Choroid plexus epithelial cell (primary cell): ENCODE measurements around the gene NBEAL2.
A peak's percentile ranks its signal among the peaks of the same experiment; 100 is the strongest.

ENCODE experiments used
- DNase-seq: peaks from one replicate; pipeline ENCODE4 v3.0.0-alpha.2; 2010; ENCODE audit warnings: low read depth
- H3K4me3 ChIP-seq: 2 replicates; pipeline ENCODE4 v1.5.1; 2011; ENCODE audit warnings: low read depth, mild to moderate bottlenecking, control low read depth, low read length, moderate library complexity
- TF ChIP-seq, protein P1 (sequence below): conservative IDR thresholded peaks from 2 replicates; pipeline ENCODE4 v1.5.1; 2011; ENCODE audit warnings: low read depth, mild to moderate bottlenecking, control low read depth, inconsistent platforms, low read length, moderate library complexity

The NBEAL2 gene

DNA sequence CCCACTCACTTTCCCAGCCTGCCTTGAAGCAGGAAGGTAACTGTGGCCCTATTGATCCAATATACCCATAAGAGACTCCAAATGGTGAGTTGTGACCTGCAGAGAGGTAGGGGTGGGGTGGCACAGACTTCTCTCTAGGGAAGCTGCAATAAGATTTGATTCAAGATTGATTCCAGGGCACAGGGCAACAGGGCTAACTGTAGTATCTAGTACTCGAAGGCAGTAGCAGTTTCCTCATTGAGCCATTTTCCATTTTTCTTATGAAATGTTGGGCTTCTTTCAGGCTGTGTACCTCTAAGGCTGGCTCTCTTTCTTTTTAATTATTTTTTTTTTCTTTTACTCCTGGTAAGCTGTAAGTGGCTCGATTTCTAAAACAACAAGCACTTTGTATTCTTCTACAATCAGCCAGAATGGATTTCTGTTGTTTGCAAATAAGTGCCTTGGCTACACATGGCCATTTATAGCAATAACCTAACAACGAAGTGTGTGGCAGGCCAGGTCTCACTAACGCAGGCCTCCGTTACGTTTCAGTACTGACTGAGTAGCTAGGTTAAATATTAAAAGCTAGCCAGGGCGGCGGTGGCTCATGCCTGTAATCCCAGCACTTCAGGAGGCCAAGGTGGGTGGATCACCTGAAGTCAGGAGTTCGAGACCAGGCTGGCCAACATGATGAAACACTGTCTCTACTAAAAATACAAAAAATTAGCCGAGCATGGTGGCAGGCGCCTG, 22.2 kb upstream of the NBEAL2 start:
- H3K4me3 ChIP-seq = no peak overlapping the region
- no peak for DNase-seq
- TF ChIP-seq, protein P1, sequence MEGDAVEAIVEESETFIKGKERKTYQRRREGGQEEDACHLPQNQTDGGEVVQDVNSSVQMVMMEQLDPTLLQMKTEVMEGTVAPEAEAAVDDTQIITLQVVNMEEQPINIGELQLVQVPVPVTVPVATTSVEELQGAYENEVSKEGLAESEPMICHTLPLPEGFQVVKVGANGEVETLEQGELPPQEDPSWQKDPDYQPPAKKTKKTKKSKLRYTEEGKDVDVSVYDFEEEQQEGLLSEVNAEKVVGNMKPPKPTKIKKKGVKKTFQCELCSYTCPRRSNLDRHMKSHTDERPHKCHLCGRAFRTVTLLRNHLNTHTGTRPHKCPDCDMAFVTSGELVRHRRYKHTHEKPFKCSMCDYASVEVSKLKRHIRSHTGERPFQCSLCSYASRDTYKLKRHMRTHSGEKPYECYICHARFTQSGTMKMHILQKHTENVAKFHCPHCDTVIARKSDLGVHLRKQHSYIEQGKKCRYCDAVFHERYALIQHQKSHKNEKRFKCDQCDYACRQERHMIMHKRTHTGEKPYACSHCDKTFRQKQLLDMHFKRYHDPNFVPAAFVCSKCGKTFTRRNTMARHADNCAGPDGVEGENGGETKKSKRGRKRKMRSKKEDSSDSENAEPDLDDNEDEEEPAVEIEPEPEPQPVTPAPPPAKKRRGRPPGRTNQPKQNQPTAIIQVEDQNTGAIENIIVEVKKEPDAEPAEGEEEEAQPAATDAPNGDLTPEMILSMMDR = no peak

DNA sequence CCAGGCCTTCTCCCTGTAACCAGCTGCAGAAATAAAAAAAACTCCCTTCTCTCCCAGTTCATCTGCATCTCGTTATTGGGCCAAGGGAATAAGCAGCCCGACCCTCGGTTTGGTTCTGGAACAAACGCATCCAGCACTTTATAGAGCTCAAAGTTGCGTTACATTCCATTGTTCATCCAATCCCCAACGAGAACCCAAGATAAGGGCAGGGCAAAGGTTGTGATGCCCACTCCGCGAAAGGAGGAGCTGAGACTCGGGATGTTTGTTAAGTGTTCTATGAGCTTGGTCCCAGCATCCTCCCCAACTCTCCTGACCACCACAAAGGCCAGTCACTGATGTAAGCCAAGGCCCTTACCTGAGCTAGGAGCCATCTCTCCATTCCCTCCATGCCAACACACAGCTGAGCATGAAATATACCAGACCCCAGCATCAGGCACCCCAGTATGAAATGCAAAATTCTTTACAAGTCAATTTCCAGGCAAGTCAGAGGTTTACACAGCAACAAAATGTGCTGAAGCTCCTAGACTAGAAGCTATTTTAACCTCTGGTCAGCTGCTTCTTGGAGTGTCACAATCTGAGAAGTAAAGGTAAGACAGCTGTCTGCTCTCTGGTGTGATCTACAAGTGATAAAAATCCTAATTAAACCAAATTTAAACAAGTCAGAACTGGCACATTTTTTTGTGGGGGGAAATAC, 20.9 kb upstream of the NBEAL2 start:
- TF ChIP-seq, protein P1 = no peak
- H3K4me3 ChIP-seq = no peak overlapping the region
- DNase-seq = peak; percentile 44

DNA sequence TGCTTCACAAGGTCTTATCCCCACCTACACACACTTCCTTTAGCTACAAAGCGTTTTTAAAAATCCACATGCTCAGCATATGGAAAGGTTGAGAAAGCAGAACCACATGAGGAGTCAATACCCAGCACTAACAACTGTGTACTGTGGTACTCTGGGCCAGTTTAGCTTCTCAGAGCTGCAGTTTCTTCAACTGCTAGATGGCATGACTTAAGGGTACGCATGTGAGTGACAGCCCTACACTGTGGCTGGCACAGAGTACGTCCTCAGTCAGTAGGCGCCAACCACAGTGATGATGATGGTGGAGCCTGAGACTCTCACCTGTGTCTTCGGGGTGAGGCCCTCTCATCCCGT, 20.3 kb upstream of the NBEAL2 start:
- TF ChIP-seq, protein P1 = no peak
- DNase-seq = peak; percentile 41
- no peak overlapping the region for H3K4me3 ChIP-seq

DNA sequence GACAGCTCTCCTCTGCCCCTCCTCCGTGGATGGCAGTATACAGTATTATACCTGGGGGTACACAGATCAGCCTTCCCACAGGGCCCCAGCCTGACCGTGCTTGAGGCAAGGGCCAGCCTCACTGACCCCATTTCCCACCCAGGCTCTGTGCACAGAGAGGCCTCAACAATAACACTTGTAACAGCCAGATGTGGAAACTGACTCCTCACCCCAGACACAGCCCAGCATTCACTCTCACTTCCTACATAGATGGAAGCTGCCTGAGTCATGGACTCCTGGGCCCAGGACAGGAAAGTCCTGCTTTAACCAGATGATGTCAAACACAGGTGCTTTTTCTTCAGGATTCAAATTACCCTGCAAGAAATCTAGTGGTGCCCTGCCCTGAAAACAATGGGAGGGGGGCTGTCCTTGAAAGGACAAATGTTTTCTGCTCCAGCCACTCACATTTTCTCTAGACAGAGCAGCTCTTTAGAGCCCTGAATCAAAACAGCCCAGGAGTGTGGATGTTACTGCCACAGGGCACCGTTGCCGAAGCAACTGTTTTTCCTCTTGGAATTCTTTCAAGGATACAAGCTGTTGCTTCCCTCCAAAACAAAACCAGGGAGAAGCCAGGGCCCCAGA, 19.3 kb upstream of the NBEAL2 start:
- TF ChIP-seq, protein P1 = no peak
- peak; percentile 78 for DNase-seq
- H3K4me3 ChIP-seq = no peak overlapping the region

DNA sequence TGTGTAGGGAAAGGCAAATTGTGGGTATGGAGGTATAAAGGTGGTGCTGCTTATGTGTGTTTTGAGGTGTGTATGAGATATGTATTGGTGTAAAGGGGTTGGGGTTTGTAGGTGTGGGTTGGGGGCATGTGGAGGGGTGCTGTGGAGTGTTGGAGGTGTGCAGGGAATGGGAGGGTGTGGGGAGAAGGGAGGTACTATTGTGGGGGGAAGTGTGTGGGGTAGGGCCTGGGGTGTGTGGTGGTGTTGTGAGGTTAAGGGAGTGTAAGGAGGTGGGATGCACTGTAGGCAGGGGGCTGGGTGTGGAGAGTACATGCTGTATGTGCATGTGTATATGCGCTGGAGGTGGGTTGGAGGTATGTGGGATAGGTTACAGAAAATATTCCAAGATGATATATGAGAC, 18.6 kb upstream of the NBEAL2 start:
- no peak for DNase-seq
- TF ChIP-seq, protein P1 = no peak
- H3K4me3 ChIP-seq = no peak overlapping the region

DNA sequence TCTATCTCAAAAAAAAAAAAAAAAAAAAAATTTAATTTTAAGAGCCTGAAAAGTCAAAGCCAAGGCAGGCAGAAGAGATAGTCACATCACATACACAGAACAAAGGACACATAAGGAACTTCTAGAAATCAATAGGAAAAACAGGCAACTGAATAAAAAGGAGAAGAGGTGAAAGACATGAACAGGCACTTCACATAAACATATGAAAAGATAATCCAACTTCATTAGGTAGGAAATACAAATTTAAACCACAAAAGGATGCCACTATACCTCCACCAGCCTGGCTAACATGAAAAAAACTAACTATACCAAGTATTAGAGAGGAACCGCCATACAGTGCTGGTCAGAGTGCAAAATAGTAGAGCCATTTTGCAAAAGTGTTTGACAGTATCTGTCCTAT, 17.0 kb upstream of the NBEAL2 start:
- H3K4me3 ChIP-seq = no peak overlapping the region
- TF ChIP-seq, protein P1 = no peak
- DNase-seq = no peak
